ENCODE results near the gene SCYGR6.
"Not testable (repeated sequence)": the region's sequence is repeated elsewhere in the genome, so short reads cannot be mapped to it uniquely, and the experiment has no call there.

- TF ChIP-seq, protein P1, sequence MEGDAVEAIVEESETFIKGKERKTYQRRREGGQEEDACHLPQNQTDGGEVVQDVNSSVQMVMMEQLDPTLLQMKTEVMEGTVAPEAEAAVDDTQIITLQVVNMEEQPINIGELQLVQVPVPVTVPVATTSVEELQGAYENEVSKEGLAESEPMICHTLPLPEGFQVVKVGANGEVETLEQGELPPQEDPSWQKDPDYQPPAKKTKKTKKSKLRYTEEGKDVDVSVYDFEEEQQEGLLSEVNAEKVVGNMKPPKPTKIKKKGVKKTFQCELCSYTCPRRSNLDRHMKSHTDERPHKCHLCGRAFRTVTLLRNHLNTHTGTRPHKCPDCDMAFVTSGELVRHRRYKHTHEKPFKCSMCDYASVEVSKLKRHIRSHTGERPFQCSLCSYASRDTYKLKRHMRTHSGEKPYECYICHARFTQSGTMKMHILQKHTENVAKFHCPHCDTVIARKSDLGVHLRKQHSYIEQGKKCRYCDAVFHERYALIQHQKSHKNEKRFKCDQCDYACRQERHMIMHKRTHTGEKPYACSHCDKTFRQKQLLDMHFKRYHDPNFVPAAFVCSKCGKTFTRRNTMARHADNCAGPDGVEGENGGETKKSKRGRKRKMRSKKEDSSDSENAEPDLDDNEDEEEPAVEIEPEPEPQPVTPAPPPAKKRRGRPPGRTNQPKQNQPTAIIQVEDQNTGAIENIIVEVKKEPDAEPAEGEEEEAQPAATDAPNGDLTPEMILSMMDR (IDR thresholded peaks at IDR 0.05), result not testable (repeated sequence)
- TF ChIP-seq POLR2A (IDR thresholded peaks at IDR 0.05); EP300 (IDR thresholded peaks at IDR 0.05; ENCODE audit: low read depth); POLR2AphosphoS5 (IDR thresholded peaks at IDR 0.05): not testable (repeated sequence)
Observed at GRCh38 chr2:227756261-227756660, 31.7 kb upstream of the SCYGR6 start.
